ENCODE data around the gene FAM228B. TPM values are rescaled to one million over a fixed set of nuclear protein-coding genes. Genes with fewer than 3 reads are reported as not detected.
"Not testable (repeated sequence)": the region's sequence is repeated elsewhere in the genome, so short reads cannot be mapped to it uniquely, and the experiment has no call there.

FAM228B gene
- total RNA-seq, 1 experiment from 2014 or later = 0.27 TPM

GRCh38 chr2:24101992-24102391 lies 21.3 kb upstream of the FAM228B start:
- no peak for DNase-seq (ENCODE audit: low read depth)

GRCh38 chr2:24102677-24103076 lies 20.6 kb upstream of the FAM228B start:
- DNase-seq (ENCODE audit: low read depth) = no peak

DNA sequence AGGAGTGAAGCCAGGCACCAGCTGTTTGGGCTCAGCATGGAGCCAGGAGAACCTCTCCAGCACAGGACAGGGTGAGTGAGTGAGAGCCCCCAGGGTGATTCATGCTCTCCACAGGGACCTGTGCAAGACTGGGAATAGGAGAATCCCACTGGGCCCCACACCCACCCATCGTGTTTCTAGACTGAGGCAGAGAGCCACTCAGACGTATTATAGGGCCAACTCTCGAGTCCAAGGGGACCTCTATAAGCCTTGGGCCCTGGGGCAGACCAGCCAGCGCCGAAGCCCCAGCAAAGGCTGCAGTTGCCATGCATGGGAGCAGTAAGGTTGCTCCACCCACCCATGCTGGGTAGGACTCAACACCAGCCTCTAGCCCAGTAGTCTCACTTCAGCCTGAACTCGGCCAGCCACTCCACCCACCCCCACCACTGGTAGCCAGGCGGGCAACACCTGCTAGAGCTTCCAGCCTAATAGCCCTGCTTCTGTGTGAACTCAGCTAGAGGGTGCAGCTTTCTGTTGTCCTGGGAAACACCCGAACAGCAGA lies 19.1 kb upstream of the FAM228B start:
- no peak for DNase-seq (ENCODE audit: low read depth)

DNA sequence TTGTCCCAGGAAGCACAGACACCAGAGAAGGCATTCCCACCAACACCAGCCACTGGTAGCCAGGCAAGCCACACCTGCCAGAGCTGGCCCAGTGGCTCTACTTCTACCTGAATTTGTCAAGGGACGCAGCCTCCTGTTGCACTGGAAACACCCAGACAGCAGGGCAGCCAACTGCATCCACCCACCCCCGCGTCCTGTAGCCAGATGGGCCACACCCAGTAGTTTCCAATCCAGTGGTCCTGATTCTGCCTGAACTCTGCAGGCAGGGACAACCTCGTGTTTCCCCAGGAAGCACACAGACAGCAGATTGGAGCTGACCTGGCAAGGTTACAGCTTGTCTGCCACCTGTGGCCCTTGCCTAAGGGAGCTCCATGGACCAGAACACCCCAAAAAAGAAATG lies 18.4 kb upstream of the FAM228B start:
- no peak for DNase-seq (ENCODE audit: low read depth)

DNA sequence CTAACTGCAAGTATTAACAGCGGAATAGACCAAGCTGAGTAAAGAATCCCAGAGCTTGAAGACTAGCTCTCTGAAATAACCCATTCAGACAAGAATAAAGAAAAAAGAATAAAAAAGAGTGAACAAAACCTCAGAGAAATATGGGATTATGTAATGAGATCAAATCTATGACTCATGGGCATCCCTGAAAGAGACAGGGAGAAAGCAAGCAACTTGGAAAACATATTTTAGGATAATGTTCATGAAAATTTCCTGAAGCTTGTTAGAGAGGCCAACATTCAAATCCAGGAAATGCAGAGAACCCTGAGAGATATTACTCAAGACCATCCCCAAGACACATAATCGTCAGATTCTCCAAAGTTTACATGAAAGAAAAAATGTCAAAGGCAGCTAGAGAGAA lies 17.5 kb upstream of the FAM228B start:
- no peak for DNase-seq (ENCODE audit: low read depth)

GRCh38 chr2:24106786-24107185 lies 16.5 kb upstream of the FAM228B start:
- no peak for DNase-seq (ENCODE audit: low read depth)

GRCh38 chr2:24107336-24107735 lies 15.9 kb upstream of the FAM228B start:
- no peak for DNase-seq (ENCODE audit: low read depth)

DNA sequence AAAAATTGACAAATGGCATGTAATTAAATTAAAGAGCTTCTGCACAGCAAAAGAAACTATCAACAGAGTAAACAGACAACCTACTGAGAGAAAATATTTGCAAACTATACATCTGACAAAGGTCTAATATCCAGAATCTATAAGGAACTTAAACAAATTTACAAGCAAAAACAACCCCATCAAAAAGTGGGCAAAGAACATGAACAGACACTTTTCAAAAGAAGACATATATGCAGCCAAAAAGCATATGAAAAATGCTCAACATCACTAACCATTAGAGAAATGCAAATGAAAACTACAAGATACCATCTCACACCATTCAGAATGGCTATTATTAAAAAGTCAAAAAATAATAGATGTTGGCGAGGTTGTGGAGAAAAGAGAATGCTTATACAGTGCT lies 13.8 kb upstream of the FAM228B start:
- DNase-seq (ENCODE audit: low read depth) = not testable (repeated sequence)

DNA sequence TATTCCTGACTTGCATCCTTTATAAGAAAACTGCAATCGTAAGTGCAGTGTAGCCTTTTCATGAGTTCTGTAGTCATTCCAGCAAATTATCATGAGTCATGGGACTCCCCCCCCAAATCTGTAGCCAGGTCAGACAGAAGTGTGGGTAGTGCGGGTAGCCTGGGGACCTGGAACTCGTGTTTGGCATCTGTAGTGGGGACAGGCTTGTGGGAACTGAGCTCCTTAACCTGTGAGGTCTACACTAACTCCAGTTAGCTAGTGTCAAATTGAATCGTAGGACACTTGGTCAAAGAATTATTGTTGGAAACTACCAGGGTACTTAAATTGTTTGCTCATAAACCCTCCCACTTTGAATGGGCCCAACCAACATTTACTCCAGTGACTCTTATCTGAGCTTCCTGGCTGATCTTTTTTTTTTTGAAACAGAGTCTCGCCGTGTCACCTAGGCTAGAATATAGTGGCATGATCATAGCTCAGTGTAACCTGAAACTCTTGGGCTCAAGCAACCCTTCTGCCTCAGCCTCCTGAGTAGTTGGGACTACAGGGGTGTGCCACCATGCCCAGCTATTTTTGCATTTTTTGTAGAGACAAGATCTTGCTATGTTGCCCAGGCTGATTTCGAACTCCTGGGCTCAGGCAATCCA lies 12.5 kb upstream of the FAM228B start:
- DNase-seq (ENCODE audit: low read depth) = no peak

GRCh38 chr2:24111407-24111901 lies 11.8 kb upstream of the FAM228B start:
- peak; percentile 47 for DNase-seq (ENCODE audit: low read depth)

GRCh38 chr2:24115057-24115456 lies 8.2 kb upstream of the FAM228B start:
- DNase-seq (ENCODE audit: low read depth) = peak; percentile 12

- DNase-seq (ENCODE audit: low read depth) = no peak
Measured at GRCh38 chr2:24117902-24118301, 5.4 kb upstream of the FAM228B start.

DNA sequence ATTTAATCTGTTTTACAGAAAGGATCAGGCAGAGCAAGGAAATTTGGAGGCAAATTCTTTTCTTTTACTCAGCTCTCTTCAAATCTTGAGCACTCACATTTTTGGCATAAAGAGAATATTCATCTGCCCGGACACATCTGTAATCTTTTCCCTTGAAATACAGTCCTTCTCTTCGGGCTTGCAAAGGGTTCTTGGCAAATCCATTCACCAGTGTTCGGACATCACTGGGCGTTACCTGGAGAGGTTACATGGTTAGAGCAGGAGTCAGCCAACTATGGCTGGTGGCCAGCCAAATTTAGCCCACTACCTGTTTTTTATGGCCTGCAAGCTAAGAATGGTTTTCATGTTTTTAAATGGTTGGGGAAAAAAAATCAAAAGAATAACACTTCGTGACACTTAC lies 2.2 kb upstream of the FAM228B start:
- DNase-seq (ENCODE audit: low read depth) = no peak

DNA sequence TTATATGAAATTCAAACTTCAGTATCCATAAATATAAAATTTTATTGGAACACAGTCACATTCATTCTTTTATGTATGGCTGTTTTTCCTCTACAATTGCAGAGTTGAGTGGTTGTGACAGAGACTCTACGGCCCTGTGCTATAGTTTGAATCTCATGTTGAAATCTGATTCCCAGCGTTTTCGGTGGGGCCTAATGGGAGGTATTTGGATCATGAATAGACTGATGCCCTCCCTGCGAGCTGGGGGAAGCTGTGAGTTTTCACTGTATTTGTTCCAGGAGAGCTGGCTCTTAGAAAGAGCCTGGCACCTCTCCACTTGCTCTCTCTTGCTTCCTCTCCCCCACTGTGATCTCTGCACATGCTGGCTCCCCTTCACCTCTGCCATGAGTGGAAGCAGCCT lies 1.8 kb upstream of the FAM228B start:
- no peak for DNase-seq (ENCODE audit: low read depth)

DNA sequence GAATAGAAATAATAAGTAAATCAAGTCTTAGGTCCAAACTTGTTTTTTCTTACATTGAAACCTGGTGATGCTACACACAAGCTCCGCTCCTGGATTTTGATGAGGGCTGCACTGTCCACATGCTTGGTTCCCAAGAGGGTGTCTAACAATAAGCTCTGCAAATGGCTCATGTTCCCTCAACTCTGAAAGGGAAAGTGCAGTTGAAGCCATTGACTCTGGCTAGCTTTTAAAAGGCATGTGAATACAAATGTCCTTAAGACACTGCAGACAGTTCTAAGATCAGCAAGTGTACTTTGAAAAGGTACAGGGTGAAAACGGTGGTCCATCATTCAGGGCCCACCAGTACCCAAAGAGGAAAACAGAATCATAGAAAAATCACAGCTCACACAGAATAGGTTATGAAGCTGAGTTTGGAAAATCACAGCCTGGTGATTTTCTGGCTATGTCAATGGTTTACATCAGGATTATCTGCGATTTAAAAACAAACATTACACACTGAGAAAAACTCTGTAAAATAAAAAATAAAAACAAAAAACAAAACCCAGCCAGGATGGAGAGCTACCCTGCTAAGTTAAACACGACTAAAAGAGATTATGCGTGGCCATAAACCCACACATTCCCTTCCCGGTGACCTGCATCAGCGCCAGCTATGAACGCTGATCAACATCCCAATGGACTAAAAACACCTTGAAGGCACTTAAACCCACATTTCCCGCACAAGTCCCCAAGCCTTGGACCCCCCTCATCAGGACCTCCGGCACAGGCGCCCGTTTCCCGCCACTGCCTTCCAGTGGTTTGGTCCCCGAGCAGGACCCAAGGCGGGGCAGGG lies 689 bp upstream of the FAM228B start:
- no peak for DNase-seq (ENCODE audit: low read depth)

GRCh38 chr2:24123922-24124580 lies 782 bp downstream of the FAM228B start:
- DNase-seq (ENCODE audit: low read depth) = no peak

- no peak for DNase-seq (ENCODE audit: low read depth)
Measured at GRCh38 chr2:24125956-24126355, 2.7 kb downstream of the FAM228B start.

DNA sequence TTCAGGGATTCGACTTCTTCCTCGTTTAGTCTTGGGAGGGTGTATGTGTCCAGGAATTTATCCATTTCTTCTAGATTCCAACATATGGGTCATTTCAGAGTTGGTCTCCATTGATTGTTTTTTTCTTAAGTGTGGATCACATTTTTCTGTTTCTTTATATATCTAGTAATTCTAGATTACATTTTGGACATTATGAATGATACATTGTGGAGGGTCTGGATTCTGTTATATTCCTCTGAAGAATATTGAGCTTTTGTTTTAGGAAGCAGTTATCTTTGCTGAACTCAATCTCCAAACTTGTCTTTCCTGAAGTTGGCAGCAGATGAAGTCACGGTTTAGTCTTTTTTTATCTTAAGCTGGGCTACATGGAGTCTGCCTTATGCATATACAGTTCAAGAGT lies 9.3 kb downstream of the FAM228B start:
- no peak for DNase-seq (ENCODE audit: low read depth)

DNA sequence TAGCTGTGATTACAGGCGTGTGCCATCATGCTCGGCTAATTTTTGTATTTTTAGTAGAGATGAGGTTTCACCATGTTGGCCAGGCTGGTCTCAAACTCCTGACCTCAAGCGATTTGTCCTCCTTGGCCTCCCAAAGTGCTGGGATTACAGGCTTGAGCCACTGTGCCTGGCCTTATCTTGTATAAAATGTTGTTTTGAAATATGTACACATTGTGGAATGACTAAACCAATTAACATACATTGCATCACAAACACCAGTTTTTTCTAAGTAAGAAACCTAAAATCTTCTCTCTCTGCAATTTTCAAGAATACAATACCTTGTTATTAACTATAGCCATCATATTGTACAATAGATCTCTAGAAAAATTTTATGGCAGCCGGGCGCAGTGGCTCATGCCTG lies 17.0 kb downstream of the FAM228B start:
- not testable (repeated sequence) for DNase-seq (ENCODE audit: low read depth)

GRCh38 chr2:24147364-24147763 lies 24.1 kb downstream of the FAM228B start:
- no peak for DNase-seq (ENCODE audit: low read depth)

DNA sequence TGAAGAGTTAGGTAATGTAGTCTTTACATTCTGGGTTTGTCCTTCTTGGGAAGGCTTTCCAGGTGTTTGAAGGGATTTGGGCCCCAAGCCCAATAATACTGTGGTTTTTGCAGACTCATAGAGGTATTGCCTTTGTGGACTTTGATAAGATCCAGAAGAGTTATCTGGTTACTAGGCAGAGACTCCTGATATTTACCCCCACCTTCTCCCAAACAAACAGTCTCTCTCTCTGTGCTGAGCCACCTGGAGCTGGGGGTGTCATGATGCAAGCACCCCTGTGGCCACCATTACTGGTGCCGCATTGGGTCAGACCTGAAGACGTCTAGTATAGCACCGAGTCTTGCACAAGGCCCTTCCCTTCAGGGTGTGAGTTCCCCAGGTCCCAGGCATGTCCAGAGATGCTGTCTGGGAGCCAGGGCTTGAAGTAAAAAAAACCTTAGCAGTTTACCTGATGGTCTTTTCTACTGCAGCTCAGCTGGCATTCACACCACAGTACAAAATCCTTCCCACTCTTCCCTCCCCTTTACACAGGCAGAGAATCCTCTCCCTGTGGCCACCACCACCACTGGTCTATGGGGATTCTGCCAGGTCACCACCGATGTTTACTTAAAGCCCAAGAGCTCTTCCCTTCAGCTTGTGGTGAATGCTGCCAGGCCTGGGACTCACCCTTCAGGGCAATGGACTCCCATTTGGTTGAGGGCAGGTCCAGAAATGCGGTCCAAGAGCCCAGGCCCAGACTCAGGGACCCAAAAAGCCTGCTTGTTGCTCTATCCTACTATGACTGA lies 29.3 kb downstream of the FAM228B start:
- DNase-seq (ENCODE audit: low read depth) = no peak
